Epidermal melanocyte (primary cell): ENCODE measurements around the gene CBFA2T3.

ENCODE experiments used
- DNase-seq: peaks from one replicate; pipeline ENCODE4 v3.0.0; 2011; ENCODE audit warnings: low spot score; ENCODE audit not compliant: insufficient read length

The CBFA2T3 gene

GRCh38 chr16:88977812-88978607, 1.0 kb upstream of the CBFA2T3 start:
- no peak for DNase-seq

DNA sequence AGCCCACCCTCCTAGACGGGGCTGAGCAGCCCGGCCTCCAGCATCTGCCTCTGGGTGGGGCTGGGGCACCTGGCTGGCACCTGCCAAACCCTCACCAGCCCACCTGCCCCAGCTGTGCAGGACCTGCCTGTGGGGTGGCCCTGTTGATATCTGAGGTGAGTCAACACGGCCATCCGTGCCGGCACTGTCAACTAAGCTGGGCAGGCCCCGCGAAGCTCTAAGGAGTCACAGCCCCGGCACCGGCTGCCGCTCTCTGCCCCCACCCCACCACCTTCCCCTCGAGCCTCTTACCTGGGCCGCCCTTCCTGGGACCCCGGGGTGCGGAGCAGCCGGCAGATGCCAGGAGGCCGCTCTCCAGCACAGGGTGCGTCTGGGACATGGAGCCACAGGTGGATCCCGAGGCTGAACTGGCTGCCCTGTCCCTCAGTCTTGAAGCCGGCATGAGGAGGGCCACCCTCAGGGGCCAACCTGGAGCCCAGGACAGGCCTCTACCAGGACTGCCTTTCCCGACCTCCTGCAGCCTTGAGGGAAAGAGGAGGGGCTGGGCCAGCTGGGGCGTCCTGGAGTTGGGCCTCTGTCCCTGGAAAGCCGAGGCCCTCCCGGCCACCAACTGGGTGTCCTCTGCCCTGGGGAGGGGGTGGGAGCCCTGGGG, 515 bp downstream of the CBFA2T3 start:
- DNase-seq: no peak

DNA sequence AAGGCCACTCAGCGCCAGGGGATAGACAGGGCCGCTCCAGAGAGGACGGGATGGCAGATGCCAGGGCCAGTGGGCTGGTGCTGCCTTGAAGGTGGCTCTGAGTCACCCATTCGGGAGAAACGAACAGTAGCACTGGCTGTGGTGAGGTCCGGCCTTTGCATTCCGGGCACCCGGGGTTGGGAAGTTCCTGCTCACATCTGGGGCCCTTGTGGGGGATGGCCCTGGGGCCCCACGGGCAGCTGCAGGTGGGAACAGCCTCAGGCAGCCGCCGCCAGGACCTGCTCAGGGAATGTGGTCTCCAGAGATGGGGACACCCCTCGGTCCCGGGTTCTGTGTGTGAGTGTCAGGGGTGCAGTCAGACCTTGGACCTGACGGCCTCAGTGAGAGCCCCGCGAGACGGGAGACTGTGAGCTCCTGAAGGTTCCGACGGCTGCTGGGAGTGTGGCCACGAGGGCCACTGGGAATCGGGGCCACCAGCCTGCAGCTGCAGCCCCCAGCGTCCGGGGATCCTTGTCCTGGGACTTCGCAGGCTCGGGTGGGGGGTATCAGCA, 1.4 kb downstream of the CBFA2T3 start:
- DNase-seq: no peak

- no peak for DNase-seq
Measured at GRCh38 chr16:88974916-88975215, 2.1 kb downstream of the CBFA2T3 start.

DNA sequence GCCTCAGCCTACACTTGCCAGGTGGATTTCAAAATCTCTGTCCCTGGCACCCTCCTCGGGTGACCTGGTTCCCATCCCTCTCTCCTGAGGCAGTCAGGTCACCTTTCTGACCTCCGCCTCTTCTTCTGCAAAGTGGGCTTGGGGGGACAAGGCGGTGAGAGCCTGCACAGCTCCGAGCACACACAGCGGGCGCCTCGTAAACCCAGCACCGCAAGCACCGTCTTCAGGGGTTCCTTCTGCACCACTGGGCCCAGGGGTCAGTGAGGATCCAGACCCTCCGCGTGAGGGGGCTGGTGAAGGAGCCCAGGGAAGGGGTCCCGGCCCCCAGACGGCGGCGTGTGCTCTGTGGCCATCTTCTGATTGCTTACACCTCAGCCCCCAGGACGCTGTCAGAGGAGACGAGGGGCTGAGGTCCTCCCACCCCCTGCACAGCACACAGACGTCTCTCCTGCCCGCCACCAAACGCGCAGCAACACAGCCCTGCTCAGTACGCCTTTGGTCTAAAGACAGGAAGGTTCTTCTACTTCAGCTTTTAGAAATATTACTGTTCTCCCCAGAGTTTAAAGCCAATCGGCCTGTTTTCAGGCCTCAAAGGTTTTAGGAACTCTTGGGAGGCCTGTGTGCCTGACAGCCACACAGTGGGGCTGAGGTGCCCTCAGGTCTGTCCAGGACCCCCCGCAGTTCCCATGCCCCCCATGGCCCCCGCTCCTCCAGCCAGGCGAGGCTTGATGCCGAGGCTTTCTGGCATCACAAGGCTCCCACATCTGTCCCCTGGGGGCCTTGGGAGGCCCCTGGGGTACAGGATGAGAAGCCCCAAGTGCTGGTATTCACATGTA, 2.7 kb downstream of the CBFA2T3 start:
- DNase-seq: no peak

DNA sequence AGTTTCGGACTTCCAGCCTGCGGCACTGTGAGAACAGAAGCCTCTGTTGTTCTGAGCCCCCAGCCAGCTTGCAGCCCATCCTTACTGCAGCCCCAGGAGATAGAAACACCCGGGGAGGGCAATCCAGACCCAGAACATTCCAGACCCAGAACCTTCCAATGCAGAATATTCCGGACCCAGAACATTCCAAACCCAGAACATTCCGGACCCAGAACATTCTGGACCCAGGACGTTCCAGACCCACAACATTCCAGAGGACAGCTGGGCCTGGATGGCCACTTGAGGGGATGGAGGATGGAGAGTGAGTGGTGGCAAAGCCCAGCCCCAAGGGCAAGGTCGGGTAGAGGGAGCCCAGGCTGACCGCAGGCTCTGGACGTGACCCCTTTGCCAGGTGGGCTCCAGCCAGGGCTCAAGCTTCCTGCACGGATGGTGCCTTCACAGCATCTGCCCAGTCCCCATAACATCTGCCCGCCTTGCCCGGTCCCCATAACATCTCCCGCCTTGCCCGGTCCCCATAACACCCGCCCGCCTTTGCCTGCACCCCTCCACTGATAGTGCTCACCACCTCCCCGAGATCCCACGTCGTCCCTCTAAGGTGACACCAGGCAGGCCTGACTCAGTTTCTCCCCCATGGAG, 3.5 kb downstream of the CBFA2T3 start:
- DNase-seq: no peak

GRCh38 chr16:88973007-88973410, 4.0 kb downstream of the CBFA2T3 start:
- no peak for DNase-seq

- DNase-seq: no peak
Measured at GRCh38 chr16:88972349-88972748, 4.7 kb downstream of the CBFA2T3 start.

DNA sequence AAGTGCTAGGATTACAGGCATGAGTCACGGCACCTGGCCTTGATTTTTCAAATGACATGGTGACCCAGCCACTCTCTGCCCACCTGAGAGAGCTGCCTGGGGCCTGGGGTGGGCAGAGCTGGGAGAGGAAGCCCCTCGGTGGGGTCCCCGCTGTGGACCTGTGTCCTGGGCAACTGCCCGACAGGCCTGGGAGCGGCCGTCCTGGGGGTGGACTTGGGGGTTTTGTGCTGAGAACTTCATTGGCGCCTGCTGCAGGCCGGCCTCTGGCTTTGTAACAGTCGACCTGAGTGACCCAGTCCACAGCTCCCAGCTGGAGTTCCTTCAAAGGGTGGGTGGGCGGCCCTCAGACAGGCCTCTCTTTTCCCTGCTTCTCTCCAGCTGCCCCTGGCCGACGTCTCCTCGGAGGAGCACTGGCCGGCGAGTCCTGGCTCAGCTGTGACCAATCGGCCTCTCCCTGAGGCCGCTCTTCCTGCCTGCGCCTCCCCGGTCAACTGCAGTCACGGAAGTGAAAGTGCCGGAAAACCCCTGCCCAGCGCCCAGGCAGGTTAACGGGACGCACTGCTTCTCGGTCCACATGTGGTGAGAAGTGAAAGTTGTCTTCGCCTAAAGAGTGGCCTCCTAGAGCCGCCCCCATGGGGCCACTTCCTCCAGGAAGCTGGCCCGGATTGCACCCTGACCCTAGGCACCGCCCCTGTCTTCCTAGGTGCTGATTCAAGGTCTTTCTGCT, 5.5 kb downstream of the CBFA2T3 start:
- no peak for DNase-seq

DNA sequence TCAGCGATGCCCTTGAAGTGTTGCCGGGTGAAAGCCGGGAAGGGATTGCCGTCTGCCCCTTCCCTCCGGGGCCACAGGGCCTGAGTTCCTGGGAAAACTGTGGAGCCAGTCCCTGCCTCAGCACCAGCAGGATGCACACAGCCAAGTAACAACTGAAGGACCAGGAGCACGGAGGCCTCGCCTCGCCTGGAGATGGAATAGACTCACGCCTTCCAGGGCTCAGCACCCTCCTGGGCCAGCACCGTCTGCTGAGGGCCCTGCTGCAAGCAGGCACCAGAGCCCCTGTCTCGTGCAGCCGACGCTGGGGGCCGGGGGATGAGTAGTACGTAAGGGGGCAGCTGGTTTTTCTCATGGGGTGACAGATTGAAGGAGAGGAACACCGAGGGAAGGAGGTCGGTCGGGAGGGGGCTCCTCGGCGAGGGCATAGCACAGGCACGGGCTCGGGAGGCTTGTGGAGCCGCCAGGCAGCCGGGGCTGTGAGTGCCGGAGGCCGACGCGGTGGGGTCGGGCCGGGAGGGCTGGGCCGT, 6.4 kb downstream of the CBFA2T3 start:
- no peak for DNase-seq

DNA sequence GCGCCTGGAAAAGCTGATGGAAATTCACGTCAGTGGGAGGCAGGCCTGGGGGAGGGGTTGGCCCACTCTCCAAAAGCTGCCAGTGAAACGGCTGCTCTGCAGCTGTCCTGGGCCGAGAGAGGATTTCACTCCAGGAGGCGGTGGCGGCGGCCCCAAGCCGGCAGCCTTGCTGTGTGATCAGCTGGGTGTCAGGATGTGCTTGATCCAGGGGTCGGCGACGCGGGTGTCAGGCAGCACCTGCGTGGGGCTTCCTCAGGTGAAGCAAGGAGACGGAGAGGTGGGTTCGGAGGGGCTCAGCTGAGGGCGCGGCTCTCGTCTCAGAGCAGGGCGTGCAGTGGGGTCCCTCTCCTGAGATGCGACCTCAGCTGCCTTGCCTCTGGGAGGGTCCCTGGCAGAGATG, 7.0 kb downstream of the CBFA2T3 start:
- no peak for DNase-seq

DNA sequence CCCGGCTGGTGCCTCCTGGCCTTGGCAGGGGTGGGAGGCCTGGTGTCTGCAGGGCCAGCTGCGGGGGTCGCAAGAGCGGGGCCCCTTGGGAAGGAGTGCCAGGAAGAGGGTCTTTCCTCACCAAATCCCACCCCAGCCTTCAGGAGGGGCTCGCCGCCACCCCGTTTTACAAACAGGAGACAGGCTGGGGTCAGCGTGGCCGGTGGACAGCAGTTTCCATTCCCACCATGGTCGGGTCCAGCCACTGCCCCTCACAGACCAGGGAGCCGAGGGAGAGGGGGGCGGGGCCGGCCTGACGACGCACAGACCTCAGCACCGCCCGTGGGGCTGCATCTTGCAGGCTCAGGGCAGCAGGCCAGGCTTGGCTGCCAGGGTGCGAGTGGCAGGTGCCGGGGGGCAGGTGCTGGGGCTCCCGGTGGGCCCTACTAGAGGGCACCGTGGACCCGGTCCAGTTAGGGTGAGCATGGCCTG, 7.6 kb downstream of the CBFA2T3 start:
- DNase-seq: no peak

DNA sequence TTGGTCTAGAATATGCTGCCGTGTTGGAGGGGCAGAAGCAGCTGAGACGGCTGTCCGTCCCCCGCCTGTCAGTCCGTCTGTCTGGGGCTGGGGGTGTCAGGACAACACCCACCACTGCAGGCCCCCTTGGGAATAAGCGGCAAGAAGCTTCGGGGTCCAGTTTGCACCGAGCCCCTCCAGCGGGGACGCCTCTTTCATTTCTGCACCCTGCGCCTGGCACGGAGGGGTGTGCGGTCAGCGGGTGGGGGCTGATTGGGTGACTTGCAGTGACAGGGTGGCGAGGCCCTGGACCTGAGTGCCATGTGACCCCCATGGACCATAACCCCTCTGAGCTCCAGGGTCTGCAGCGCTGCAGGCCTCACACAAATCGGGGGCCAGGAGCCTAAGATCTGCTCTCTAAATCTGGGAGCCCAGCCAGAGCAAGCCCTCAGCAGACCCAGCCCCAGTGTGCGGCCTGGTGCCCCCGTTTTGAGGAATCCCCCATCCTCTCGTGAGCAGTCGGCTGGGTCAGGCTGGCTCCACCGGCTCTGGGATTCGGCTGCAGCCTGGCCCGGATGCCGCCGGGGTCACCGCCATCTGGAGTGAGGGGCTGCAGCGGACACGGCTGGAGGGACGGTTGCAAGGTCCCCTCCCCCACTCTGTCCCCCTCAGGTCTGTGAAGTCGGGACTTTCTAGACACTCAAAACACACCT, 8.3 kb downstream of the CBFA2T3 start:
- DNase-seq: no peak

- no peak for DNase-seq
Measured at GRCh38 chr16:88967830-88968588, 9.0 kb downstream of the CBFA2T3 start.

GRCh38 chr16:88966986-88967829, 9.8 kb downstream of the CBFA2T3 start:
- no peak for DNase-seq

DNA sequence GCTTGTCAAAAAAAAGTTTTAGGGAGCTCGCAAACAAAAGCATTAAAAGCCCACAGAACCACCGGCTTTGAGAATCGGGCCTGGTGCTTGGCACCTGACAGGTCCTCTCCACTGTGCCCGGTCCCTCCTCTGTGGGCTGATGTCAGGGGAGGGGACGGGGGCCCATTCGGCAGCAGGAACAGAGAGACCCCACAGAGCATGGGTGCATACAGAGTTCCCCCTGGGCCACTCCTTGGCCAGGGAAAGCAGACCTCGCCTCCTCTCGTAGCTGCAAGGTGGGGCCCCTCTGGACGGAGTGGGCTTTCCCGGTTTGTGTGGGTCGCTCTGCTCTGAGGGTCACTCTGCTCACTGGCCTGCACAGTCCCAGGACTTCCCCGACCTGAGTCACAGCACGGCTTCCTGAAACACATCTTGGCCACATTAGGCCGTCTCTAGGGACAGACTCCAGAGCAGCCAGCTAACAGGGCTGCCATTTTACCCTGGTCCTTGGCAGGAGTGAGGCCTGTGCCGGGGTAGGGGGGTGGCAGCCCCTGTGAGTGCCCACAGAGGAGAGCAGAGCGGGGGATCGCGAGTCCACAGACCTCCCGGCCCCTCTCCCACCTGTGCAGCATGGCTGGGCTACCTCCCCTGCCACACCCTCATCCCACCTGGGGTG, 11.1 kb downstream of the CBFA2T3 start:
- no peak for DNase-seq

DNA sequence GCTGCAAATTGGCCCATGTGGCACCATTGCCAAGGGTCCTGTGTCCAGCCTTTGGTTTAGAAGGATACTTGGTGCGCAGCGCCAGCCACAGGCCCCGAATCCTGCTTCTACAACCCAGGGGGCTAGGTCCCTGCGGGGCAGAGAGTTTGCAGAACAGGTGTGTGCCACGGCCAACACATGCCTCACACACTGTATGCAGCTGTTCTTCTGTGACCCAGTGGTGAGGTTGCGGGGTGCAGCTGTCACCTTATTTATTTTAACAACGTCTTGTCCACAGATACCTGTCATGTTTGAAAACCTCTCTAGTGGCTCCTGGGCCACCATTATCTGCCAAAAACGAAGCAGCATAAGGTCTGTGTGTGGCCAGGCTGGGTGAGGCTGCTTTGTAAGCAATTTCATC, 11.6 kb downstream of the CBFA2T3 start:
- no peak for DNase-seq

DNA sequence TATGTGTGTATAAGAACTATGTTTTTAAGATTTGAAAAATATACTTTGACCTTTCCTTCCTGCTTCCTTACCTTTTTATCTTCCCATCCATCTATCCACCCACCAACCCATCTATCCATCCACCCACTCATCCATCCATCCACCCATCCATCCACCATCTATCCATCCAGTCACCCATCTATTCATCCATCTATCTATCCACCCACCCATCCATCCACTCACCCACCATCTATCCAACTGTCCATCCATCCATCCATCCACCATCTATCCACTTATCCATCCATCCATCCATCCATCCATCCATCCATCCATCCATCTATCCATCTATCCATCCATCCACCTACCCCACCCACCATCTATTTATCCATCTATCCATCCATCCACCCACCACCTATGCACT, 12.4 kb downstream of the CBFA2T3 start:
- DNase-seq: no peak
